Thyroid gland (tissue), 4 donors: ENCODE measurements around the gene RHOB. TPM values are rescaled to one million over a fixed set of nuclear protein-coding genes. Genes with fewer than 3 reads are reported as not detected.

Source experiments
- DNase-seq, 2 donors: peaks; one replicate each; pipeline ENCODE4 v3.0.0-alpha.2; 2019
- H3K27ac ChIP-seq, 3 donors: fragments of 200-600 bp; sonication (generic); 1 replicate in 2 of 3; 2 replicates in 1 of 3; pipeline ENCODE4 v1.5.1; 2016 to 2019; ENCODE audit warnings: mild to moderate bottlenecking in 1 of 3, moderate library complexity in 1 of 3
- H3K27me3 ChIP-seq: fragments of 200-600 bp; sonication (generic); one replicate; pipeline ENCODE4 v1.5.1; 2019
- H3K36me3 ChIP-seq, 2 donors: fragments of 200-600 bp; sonication (generic); one replicate each; pipeline ENCODE4 v1.5.1; 2016 to 2019
- H3K4me1 ChIP-seq, 2 donors: fragments of 200-600 bp; sonication (generic); one replicate each; pipeline ENCODE4 v1.5.1; 2017 to 2019
- H3K4me3 ChIP-seq, 3 donors: fragments of 200-600 bp; sonication (generic); replicated peaks in 1 of 3; 1 replicate in 2 of 3; 2 replicates in 1 of 3; pipeline ENCODE4 v1.5.1; 2016; ENCODE audit warnings: mild to moderate bottlenecking in 1 of 3
- H3K9me3 ChIP-seq: fragments of 200-600 bp; sonication (generic); one replicate; pipeline ENCODE4 v1.5.1; 2017
- CTCF ChIP-seq, 6 experiments: fragments of 200-600 bp in 3 of 6; fragments of 450-650 bp in 3 of 6; sonication (generic) in 3 of 6; IDR thresholded peaks; one replicate each; pipeline ENCODE4 v1.5.1; 2016 to 2019; ENCODE audit warnings: antibody characterized with exemption in 6 of 6, mild to moderate bottlenecking in 2 of 6, inconsistent platforms in 1 of 6, moderate library complexity in 1 of 6
- POLR2A ChIP-seq, 2 donors: fragments of 450-650 bp; IDR thresholded peaks; one replicate each; pipeline ENCODE4 v1.6.1; 2017; ENCODE audit warnings: antibody characterized with exemption in 2 of 2, mild to moderate bottlenecking in 2 of 2, moderate library complexity in 1 of 2
- WGBS, 2 donors: methylation state at CpG; one replicate each; pipeline ENCODE4 v1.1.5; 2017; 5-methylcytosine and 5-hydroxymethylcytosine counted together
- intact Hi-C: fragments of 100-400 bp; cut with DNase I; formaldehyde crosslinking; loops from one replicate; pipeline ENCODE4 v1.15.1; 2023
- total RNA-seq, 4 donors: library from RNA; depleted of rRNA; stranded (reverse); fragments of >200 nt; gene quantifications; one replicate each; pipeline ENCODE4 v1.2.3, GENCODE V29; 2016

RHOB gene
- total RNA-seq, 4 donors from 2014 or later, result 238 to 381 (median 271) TPM

DNA sequence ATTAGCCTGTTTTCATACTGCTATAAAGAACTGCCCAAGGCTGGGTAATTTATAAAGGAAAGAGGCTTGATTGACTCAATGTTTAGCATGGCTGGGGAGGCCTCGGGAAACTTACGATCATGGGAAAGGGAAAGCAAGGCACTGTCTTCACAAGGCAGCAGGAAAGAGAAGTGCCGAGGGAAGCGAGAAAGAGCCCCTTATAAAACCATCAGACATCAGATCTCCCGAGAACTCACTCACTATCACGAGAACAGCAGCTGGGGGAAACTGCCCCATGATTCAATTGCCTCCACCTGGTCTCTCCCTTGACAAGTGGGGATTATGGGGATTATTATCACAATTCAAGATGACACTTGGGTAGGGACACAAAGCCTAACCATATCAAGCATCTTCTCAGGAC is 23.3 kb downstream of the RHOB start:
- Histone ChIP-seq H3K36me3 (no peaks in the 10 kb centered on the region), H3K27ac (no peak overlapping the region), H3K27me3 (no peaks in the 10 kb centered on the region), H3K9me3 (no peaks in the 10 kb centered on the region), H3K4me1 (peaks cover 4 to 26% of the 10 kb centered on the region in 2 donors), H3K4me3 (no peak overlapping the region)
- intact Hi-C loops, result no loop called here
- TF ChIP-seq CTCF (IDR thresholded peaks at IDR 0.05) (no peak), POLR2A (IDR thresholded peaks at IDR 0.05) (no peak)
- no peak for DNase-seq
- 95 to 96% methylated on average over 6 of the region's 6 CpGs for whole genome bisulfite sequencing, 2 donors

DNA sequence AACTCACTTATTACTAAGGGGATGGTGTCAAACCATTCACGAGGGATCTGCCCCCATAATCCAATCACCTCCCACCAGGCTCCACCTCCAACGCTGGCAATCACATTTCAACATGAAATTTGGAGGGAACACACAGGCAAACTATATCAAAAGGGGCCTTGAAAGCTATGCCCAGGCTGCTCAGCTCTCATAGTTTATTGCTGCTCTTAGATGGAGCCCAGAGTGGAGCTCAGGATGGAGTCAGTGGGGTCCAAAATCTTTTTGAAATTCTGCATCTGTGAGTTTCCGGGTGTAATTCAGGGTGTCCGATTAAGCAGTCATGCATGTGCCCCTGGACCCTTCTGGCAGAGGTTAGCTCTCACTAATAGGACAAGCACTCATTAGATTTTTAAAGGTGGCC is 24.3 kb downstream of the RHOB start:
- peaks cover 4 to 18% of the 10 kb centered on the region in 2 donors for H3K4me1 ChIP-seq
- WGBS, 2 donors, result 86 to 92% methylated on average over 4 of the region's 4 CpGs

DNA sequence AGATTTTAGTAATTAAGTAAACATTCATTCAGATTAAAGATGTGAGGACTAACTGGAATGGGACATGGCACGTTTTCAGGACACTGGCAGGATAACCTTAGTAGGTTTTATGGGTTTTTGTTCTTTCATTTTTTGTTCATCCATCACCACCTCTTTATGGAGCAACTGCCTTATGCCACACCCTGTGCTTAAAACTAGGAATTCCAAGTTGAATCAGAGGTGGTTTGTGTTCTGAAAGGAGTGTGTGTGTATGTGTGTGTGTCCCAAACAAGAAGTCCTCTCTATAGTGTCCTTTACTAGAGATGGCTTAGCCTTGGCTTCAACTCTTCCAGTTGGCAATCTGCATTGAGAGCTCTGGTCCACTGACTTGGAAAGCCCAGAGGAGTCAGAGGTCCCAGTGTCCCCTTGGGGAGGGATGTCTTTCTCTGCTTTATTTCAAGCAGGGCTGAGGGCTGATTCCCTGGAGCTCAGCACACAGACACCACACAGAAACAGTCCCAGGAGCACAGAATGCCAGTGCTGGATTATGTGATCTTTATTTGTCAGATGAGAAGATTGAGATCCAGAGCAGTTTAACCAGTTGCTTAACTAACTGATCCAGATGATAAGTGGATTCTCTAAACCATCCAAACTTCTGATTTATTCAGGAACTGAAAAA is 25.2 kb downstream of the RHOB start:
- H3K27me3 ChIP-seq, result no peaks in the 10 kb centered on the region
- WGBS, 2 donors, result 68 to 79% methylated on average over 1 of the region's 1 CpG
- TF ChIP-seq POLR2A (IDR thresholded peaks at IDR 0.05) (no peak), CTCF (IDR thresholded peaks at IDR 0.05) (no peak)
- intact Hi-C loops, result no loop called here
- no peak for DNase-seq
- H3K27ac ChIP-seq, result no peak overlapping the region
- no peaks in the 10 kb centered on the region for H3K9me3 ChIP-seq
- H3K4me1 ChIP-seq, result peaks cover 0 to 13% of the 10 kb centered on the region in 2 donors
- no peak overlapping the region for H3K4me3 ChIP-seq
- H3K36me3 ChIP-seq, result no peaks in the 10 kb centered on the region

More for the DNA sequence above, 24.3 kb downstream of the RHOB start:
- Histone ChIP-seq H3K9me3 (no peaks in the 10 kb centered on the region), H3K27ac (no peak overlapping the region), H3K27me3 (no peaks in the 10 kb centered on the region), H3K4me3 (no peak overlapping the region), H3K36me3 (no peaks in the 10 kb centered on the region)
- intact Hi-C loops, result no loop called here
- no peak for DNase-seq
- TF ChIP-seq CTCF (IDR thresholded peaks at IDR 0.05) (no peak), POLR2A (IDR thresholded peaks at IDR 0.05) (no peak)

GRCh38 chr2:20472569-20472968 is 25.7 kb downstream of the RHOB start:
- no peaks in the 10 kb centered on the region for H3K9me3 ChIP-seq
- H3K4me1 ChIP-seq, result peaks cover 0 to 7% of the 10 kb centered on the region in 2 donors
- TF ChIP-seq CTCF (IDR thresholded peaks at IDR 0.05), result no peak
- TF ChIP-seq POLR2A (IDR thresholded peaks at IDR 0.05), result no peak
- intact Hi-C loops, result no loop called here
- H3K4me3 ChIP-seq, result no peak overlapping the region
- 81 to 92% methylated on average over 4 of the region's 4 CpGs for WGBS, 2 donors
- DNase-seq, result no peak
- H3K36me3 ChIP-seq, result no peaks in the 10 kb centered on the region
- no peaks in the 10 kb centered on the region for H3K27me3 ChIP-seq
- no peak overlapping the region for H3K27ac ChIP-seq

DNA sequence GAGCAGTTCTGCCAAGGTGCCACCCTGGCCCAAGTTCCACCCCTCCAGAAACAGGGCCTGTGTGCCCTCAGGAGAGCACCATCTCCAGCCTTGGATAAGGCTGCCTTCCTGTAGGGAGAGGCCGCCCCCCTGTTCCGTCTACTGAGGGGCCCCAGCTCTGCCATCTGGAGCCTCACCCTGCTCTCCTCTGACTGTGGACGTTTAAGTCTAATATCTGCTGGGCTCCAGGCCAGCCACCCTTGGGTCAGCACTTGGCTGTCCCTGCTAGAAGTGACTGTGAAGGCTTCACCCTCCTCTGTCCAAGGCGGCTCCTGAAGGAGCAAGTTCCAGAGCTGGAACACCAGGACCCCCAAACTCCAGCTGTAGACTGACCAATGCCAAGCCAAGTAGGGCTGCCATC is 26.3 kb downstream of the RHOB start:
- DNase-seq, result no peak
- intact Hi-C loops, result no loop called here
- Histone ChIP-seq H3K27me3 (no peaks in the 10 kb centered on the region), H3K27ac (no peak overlapping the region), H3K4me3 (no peak overlapping the region), H3K4me1 (peaks cover 0 to 6% of the 10 kb centered on the region in 2 donors), H3K9me3 (no peaks in the 10 kb centered on the region), H3K36me3 (no peaks in the 10 kb centered on the region)
- no peak for TF ChIP-seq CTCF (IDR thresholded peaks at IDR 0.05)
- TF ChIP-seq POLR2A (IDR thresholded peaks at IDR 0.05), result no peak
- 71 to 80% methylated on average over 3 to 4 of the region's 4 CpGs for WGBS, 2 donors
